ENCODE measurements around the gene PXDN.

Gene PXDN

DNA sequence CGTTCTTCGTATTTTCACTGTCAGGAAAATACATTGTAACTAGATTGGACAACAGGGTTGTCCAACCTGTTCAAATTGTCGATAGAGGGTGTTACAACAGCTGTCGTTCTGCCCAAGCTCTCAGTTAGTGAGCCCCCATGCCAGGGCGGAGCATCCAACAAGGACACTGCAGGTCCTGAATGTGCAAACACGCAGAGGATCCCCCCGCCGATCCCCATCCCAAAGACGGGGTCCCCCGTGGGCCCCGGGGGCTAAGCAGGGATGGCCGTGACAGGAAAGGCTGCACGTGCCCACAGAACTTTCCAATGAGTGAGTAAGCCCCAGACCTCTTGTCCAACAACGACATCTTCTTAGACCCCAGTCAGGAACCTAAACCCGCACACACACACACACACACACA lies 140.8 kb downstream of the PXDN start:
- peaks cover 5% of the 10 kb centered on the region for H3K27me3 ChIP-seq (ENCODE audit: low read depth, low read length)
- H3K9me3 ChIP-seq (ENCODE audit: control insufficient read depth in 1 of 2, low read length in 2 of 2) = no peaks in the 10 kb centered on the region
- H3K4me1 ChIP-seq (ENCODE audit: control insufficient read depth in 1 of 2, insufficient read depth in 2 of 2, low read length in 2 of 2) = peaks cover 0 to 16% of the 10 kb centered on the region in 2 donors
- no peaks in the 10 kb centered on the region for H3K36me3 ChIP-seq (ENCODE audit: control insufficient read depth in 1 of 2, insufficient read depth in 2 of 2, low read length in 2 of 2)
- H3K4me3 ChIP-seq (ENCODE audit: low read depth in 1 of 2, low read length in 2 of 2) = no peak overlapping the region
- no peak overlapping the region for H3K27ac ChIP-seq (ENCODE audit: low read length)

DNA sequence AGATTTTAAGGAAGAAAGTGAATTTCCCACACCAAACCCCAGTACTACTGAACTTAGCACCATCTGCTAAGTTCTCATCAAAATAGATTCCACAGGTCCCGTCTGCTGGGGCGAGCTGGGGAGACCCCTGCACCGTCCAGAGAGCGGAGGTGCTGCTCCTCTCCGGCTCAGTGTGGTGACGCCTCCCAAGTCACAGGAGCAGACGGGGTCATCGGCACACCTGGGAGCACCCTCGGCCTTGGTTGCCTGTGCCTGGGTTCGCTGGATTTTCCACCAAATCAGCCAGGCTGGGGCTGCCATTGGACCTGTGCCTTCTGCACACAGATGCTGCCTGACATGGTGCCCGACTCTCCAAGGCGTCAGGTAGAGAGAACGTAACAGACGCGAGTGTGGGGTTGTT lies 141.3 kb downstream of the PXDN start:
- no peak overlapping the region for H3K27ac ChIP-seq (ENCODE audit: low read length)
- H3K27me3 ChIP-seq (ENCODE audit: low read depth, low read length) = peaks cover 5% of the 10 kb centered on the region
- H3K9me3 ChIP-seq (ENCODE audit: control insufficient read depth in 1 of 2, low read length in 2 of 2) = no peaks in the 10 kb centered on the region
- peaks cover 0 to 16% of the 10 kb centered on the region in 2 donors for H3K4me1 ChIP-seq (ENCODE audit: control insufficient read depth in 1 of 2, insufficient read depth in 2 of 2, low read length in 2 of 2)
- no peak overlapping the region for H3K4me3 ChIP-seq (ENCODE audit: low read depth in 1 of 2, low read length in 2 of 2)
- no peaks in the 10 kb centered on the region for H3K36me3 ChIP-seq (ENCODE audit: control insufficient read depth in 1 of 2, insufficient read depth in 2 of 2, low read length in 2 of 2)

DNA sequence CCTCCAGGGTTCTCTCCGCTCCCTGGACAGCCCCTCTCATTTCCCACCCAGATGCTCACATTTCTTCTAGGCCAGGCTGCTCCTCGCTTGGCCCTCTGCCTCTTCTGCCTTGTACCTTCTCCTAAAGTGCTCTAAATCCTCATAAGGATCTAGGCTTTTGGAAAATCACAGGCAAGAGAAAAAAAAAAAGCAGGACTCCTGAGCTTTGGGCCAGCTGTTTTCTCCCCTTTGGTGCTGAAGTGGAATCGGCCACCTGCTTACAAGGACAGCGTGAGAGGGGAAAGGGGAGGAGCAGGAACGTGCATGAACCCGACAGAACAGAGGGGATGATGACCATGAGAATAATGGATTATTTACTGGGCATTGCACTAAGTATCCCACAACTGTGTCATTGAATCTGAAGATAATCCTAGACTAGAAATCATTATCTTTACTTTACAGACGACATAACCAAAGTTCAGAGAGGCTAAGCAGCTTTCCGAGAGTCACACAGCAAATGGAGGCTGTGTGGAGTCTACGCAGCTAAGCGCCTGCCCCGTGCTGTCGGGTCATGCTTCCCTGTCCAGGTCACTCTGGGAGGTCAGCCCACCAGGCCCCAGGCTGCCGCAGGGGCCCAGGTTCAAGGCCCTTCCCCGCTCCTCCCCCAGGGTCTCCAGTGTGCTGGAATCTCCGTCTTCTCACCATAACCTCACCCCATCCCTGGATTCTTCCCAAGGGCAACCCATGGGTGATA lies 141.9 kb downstream of the PXDN start:
- H3K4me1 ChIP-seq (ENCODE audit: control insufficient read depth in 1 of 2, insufficient read depth in 2 of 2, low read length in 2 of 2) = peaks cover 0 to 16% of the 10 kb centered on the region in 2 donors

DNA sequence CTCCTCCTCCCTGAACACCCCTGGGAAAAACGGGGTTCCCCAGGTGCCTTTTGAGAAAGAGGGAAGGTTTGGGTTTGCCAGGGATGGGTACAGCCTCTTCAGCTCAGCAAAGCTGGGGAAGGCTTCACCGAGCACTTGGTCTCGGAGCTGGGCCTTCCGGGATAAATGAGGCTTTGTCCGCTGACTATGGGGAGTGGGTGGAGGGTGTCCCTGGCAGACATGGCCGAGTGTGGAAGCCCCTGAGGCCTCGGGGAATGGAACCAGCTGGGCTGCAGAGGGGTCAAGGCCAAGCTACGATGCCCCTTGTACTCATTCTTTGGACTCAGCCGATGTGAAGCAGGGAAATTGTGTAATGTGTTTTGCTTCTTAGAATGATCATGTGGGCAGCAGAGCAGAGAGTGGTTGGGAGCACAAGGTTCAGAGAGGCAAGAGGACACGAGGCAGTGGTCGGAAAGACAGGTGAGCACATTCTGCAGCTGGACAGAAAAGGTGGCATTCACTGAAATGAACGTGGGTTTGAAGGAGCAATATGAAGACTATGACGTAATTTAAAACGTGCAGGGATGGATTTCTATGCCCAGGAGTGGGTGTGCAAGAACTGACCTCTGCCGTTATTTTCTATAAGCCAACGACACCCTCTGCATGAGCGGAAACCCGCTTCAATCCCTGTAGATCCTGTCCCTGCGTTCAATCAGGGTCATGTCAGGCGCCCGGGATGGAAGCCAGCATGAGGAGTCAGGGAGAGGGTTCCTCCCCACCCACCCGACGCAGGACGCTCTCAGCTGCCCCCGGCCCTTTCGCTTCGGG lies 142.6 kb downstream of the PXDN start:
- H3K4me3 ChIP-seq (ENCODE audit: low read depth in 1 of 2, low read length in 2 of 2) = no peak overlapping the region
- peaks cover 5% of the 10 kb centered on the region for H3K27me3 ChIP-seq (ENCODE audit: low read depth, low read length)
- H3K9me3 ChIP-seq (ENCODE audit: control insufficient read depth in 1 of 2, low read length in 2 of 2) = no peaks in the 10 kb centered on the region
- no peaks in the 10 kb centered on the region for H3K36me3 ChIP-seq (ENCODE audit: control insufficient read depth in 1 of 2, insufficient read depth in 2 of 2, low read length in 2 of 2)
- no peak overlapping the region for H3K27ac ChIP-seq (ENCODE audit: low read length)
- H3K4me1 ChIP-seq (ENCODE audit: control insufficient read depth in 1 of 2, insufficient read depth in 2 of 2, low read length in 2 of 2) = peaks cover 0 to 16% of the 10 kb centered on the region in 2 donors

More for the DNA sequence above, 141.9 kb downstream of the PXDN start:
- Histone ChIP-seq H3K36me3 (ENCODE audit: control insufficient read depth in 1 of 2, insufficient read depth in 2 of 2, low read length in 2 of 2) (no peaks in the 10 kb centered on the region), H3K4me3 (ENCODE audit: low read depth in 1 of 2, low read length in 2 of 2) (no peak overlapping the region), H3K27me3 (ENCODE audit: low read depth, low read length) (peaks cover 5% of the 10 kb centered on the region), H3K27ac (ENCODE audit: low read length) (no peak overlapping the region), H3K9me3 (ENCODE audit: control insufficient read depth in 1 of 2, low read length in 2 of 2) (no peaks in the 10 kb centered on the region)

DNA sequence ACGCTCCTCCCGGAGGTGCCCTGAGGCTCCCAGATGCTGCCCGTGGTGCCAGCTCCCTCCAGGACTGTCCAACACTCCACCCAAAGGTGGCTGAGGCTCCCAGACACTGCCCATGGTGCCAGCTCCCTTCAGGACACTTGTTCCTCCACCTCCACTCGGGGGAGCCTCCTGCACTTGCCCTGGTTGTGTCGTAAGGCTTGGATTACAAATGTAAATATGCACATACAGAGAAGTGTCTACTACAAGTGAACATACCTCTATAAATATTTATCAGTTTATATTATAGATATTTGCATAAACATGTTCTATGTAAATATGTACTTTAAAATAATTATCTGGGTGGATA lies 143.3 kb downstream of the PXDN start:
- Histone ChIP-seq H3K27me3 (ENCODE audit: low read depth, low read length) (peaks cover 5% of the 10 kb centered on the region), H3K4me1 (ENCODE audit: control insufficient read depth in 1 of 2, insufficient read depth in 2 of 2, low read length in 2 of 2) (peaks cover 0 to 11% of the 10 kb centered on the region in 2 donors), H3K4me3 (ENCODE audit: low read depth in 1 of 2, low read length in 2 of 2) (no peak overlapping the region), H3K36me3 (ENCODE audit: control insufficient read depth in 1 of 2, insufficient read depth in 2 of 2, low read length in 2 of 2) (no peaks in the 10 kb centered on the region), H3K27ac (ENCODE audit: low read length) (no peak overlapping the region), H3K9me3 (ENCODE audit: control insufficient read depth in 1 of 2, low read length in 2 of 2) (no peaks in the 10 kb centered on the region)

DNA sequence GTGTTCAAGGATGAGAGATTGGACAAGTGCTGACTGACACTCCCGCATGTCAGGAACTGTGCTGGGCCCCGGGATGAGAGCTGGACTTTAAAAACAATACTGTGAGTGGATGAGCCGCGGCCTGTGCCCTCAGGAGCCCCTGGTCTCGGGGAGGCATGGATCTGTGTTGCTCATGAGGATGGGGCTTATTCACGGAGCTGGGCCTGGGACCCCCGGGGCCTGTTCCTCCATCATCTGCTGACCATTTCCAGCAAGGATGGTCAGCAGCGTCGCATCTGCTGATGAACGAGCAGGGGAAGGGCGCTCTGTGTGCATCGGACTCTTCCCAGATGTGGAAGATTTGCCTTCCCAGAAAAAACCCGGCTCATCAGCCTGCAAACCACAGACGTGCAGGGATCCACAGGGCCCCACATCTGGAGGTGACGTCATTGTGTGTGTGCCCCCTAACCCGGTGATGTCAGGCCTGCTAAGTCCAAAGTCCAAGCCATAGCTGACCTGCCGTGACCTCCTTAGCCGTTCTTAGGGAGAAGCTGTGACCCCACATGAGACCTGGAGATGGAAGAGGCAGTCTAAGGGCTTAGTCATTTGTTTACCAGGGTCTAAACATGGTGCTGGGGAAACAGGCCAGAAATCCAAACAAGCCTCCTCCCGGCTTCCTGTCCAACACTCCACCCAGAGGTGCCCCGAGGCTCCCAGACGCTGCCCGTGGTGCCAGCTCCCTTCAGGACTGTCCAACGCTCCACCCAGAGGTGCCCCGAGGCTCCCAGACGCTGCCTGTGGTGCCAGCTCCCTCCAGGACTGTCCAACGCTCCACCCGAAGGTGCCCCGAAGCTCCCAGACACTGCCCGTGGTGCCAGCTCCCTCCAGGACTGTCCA lies 143.9 kb downstream of the PXDN start:
- H3K27me3 ChIP-seq (ENCODE audit: low read depth, low read length) = peaks cover 5% of the 10 kb centered on the region
- H3K4me1 ChIP-seq (ENCODE audit: control insufficient read depth in 1 of 2, insufficient read depth in 2 of 2, low read length in 2 of 2) = peaks cover 0 to 4% of the 10 kb centered on the region in 2 donors
- no peaks in the 10 kb centered on the region for H3K36me3 ChIP-seq (ENCODE audit: control insufficient read depth in 1 of 2, insufficient read depth in 2 of 2, low read length in 2 of 2)
- no peak overlapping the region for H3K4me3 ChIP-seq (ENCODE audit: low read depth in 1 of 2, low read length in 2 of 2)
- H3K9me3 ChIP-seq (ENCODE audit: control insufficient read depth in 1 of 2, low read length in 2 of 2) = no peaks in the 10 kb centered on the region
- H3K27ac ChIP-seq (ENCODE audit: low read length) = no peak overlapping the region

DNA sequence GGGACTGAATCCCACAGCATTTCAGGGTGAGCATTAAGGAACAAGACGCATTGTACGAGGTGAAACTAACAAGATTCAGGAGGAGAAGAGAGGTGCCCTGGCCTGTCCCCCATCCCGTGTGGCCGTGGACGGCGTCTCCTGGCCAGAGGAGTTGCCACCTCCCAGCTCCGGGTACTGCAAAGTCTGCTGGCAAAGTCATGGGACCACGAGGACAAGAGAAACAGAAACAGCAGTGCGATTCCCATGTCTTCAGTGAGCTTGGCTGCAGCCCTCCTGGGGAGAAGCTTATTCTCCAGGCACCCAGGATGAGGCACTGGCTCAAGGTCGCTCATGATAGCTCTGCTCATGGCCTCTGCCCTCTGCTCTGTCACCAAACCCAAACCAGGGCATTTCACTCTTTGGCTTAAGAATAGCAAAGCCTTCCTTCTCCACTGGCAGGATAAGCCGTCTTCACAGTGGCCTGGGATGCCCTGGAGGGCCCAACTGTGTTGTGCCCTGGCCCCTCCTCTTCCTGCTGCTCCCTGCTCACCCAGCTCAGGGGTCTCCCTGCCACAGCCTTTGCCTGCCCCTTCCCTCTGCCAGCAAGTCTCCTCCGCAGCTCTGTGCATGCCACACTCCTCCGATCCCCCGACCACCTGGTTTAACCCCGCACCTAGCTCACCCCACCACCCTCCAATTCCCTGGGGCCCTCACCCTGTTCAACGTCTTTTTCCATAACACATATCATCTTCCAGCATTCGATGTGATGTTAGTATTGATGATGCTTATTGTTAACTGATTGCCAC lies 144.8 kb downstream of the PXDN start:
- H3K4me1 ChIP-seq (ENCODE audit: control insufficient read depth in 1 of 2, insufficient read depth in 2 of 2, low read length in 2 of 2) = no peaks in the 10 kb centered on the region
- no peaks in the 10 kb centered on the region for H3K9me3 ChIP-seq (ENCODE audit: control insufficient read depth in 1 of 2, low read length in 2 of 2)
- H3K27me3 ChIP-seq (ENCODE audit: low read depth, low read length) = peaks cover 2% of the 10 kb centered on the region
- H3K4me3 ChIP-seq (ENCODE audit: low read depth in 1 of 2, low read length in 2 of 2) = no peak overlapping the region
- no peak overlapping the region for H3K27ac ChIP-seq (ENCODE audit: low read length)
- no peaks in the 10 kb centered on the region for H3K36me3 ChIP-seq (ENCODE audit: control insufficient read depth in 1 of 2, insufficient read depth in 2 of 2, low read length in 2 of 2)

DNA sequence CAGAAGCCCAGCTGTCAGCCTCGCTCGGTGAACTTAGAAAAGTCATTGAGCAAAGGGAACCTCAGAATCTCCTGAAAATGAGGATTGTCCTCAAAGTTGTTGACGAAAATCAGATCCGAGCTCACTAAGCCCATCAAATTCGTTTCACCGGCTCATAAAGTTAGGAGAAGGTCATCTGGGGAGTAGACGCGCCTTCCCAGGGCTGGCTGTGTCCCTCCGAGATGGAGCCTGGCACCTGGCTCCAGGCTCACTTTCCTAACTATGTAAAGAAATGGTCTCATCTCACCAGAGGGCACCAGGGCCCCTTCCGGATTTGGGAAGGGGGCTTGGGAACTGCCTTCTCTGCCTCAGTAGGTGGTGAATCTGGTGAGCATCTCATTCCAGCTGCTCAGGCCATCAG lies 145.5 kb downstream of the PXDN start:
- Histone ChIP-seq H3K4me1 (ENCODE audit: control insufficient read depth in 1 of 2, insufficient read depth in 2 of 2, low read length in 2 of 2) (no peaks in the 10 kb centered on the region), H3K27me3 (ENCODE audit: low read depth, low read length) (no peaks in the 10 kb centered on the region)

DNA sequence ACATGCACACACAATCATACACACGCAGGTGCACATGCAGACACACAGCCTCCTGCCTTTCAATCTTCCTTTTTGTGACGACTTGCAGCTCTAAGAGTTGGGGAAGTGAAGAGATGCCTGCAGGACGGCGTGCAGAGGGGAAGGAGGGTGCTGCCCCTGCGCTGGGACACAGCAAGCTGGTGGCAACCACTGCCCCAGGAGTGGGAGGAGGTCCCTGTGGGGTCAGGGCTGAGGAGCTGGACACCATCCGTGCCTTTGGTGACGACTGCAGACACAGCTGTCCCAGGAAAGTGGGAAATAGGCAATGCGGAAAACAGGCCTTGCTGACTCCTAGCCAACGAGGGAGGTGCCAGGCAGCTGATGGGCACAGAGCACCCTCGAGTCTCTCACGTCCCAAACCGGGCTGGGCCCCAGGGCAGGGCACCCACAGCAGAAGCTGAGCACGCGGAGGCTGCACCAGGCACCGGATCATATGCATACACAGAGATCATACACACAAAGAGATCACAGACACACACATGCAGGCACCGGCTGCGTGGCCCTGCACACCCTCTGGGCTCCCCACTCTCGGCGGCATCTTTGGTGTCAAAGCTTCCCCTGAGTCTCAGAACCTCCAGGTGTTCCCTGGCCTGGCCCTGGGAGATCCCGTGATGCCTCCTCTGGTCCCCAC lies 146.1 kb downstream of the PXDN start:
- Histone ChIP-seq H3K4me1 (ENCODE audit: control insufficient read depth in 1 of 2, insufficient read depth in 2 of 2, low read length in 2 of 2) (peaks cover 0 to 6% of the 10 kb centered on the region in 2 donors), H3K27ac (ENCODE audit: low read length) (no peak overlapping the region), H3K9me3 (ENCODE audit: control insufficient read depth in 1 of 2, low read length in 2 of 2) (no peaks in the 10 kb centered on the region), H3K27me3 (ENCODE audit: low read depth, low read length) (no peaks in the 10 kb centered on the region), H3K4me3 (ENCODE audit: low read depth in 1 of 2, low read length in 2 of 2) (no peak overlapping the region), H3K36me3 (ENCODE audit: control insufficient read depth in 1 of 2, insufficient read depth in 2 of 2, low read length in 2 of 2) (no peaks in the 10 kb centered on the region)

More for the DNA sequence above, 145.5 kb downstream of the PXDN start:
- Histone ChIP-seq H3K4me3 (ENCODE audit: low read depth in 1 of 2, low read length in 2 of 2) (no peak overlapping the region), H3K36me3 (ENCODE audit: control insufficient read depth in 1 of 2, insufficient read depth in 2 of 2, low read length in 2 of 2) (no peaks in the 10 kb centered on the region), H3K9me3 (ENCODE audit: control insufficient read depth in 1 of 2, low read length in 2 of 2) (no peaks in the 10 kb centered on the region), H3K27ac (ENCODE audit: low read length) (no peak overlapping the region)

DNA sequence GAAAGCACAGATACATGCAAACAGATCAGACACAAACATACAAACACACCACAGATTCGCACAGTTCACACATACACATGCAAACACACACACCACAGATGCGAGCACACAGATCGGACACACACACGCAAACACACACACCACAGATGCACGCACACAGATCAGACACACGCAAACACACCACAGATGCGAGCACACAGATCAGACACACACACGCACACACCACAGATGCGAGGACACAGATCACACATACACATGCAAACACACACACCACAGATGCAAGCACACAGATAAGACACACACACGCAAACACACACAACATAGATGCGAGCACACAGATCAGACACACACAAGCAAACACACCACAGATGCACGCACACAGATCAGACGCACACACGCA lies 149.0 kb downstream of the PXDN start:
- Histone ChIP-seq H3K27ac (ENCODE audit: low read length) (no peak overlapping the region), H3K4me1 (ENCODE audit: control insufficient read depth in 1 of 2, insufficient read depth in 2 of 2, low read length in 2 of 2) (peaks cover 0 to 16% of the 10 kb centered on the region in 2 donors), H3K36me3 (ENCODE audit: control insufficient read depth in 1 of 2, insufficient read depth in 2 of 2, low read length in 2 of 2) (no peaks in the 10 kb centered on the region), H3K27me3 (ENCODE audit: low read depth, low read length) (no peaks in the 10 kb centered on the region), H3K9me3 (ENCODE audit: control insufficient read depth in 1 of 2, low read length in 2 of 2) (no peaks in the 10 kb centered on the region), H3K4me3 (ENCODE audit: low read depth in 1 of 2, low read length in 2 of 2) (no peak overlapping the region)
